ENCODE data around the gene SLC12A8.

DNA sequence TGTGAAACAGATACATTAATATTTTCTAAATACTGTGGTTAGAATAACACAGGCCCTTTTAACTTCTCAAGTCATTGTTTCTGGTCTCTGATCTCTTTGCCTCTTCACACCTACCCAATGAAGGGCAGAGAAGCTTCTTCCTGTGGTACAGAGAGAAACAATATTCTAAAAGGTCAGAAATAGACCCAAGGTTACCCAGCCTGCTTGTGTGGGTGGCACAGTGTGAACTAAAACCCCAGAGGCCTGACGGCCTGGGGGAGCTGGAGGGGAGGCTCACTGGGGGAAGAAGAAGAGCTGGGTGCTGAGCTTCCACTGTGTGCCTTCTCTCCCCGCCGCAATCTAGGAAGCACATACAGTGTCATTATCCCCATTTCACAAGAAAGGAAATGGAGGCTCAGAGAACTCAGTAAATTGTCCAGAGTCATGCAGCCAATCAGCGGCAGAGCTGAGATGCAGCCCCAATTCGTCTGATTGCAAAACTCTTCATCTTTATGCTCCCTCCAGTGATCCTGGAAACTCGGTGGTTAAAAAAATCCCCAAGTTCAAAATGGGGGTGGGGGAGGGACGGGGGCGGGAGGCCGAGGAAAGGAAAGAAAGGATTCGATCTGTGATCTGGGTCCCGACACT lies 92.7 kb downstream of the SLC12A8 start:
- no peak for TF ChIP-seq POLR2AphosphoS5 (IDR thresholded peaks at IDR 0.05)
- TF ChIP-seq EP300 (IDR thresholded peaks at IDR 0.05; ENCODE audit: low read depth) = no peak
- TF ChIP-seq POLR2A (IDR thresholded peaks at IDR 0.05) = no peak
- TF ChIP-seq, protein P1, sequence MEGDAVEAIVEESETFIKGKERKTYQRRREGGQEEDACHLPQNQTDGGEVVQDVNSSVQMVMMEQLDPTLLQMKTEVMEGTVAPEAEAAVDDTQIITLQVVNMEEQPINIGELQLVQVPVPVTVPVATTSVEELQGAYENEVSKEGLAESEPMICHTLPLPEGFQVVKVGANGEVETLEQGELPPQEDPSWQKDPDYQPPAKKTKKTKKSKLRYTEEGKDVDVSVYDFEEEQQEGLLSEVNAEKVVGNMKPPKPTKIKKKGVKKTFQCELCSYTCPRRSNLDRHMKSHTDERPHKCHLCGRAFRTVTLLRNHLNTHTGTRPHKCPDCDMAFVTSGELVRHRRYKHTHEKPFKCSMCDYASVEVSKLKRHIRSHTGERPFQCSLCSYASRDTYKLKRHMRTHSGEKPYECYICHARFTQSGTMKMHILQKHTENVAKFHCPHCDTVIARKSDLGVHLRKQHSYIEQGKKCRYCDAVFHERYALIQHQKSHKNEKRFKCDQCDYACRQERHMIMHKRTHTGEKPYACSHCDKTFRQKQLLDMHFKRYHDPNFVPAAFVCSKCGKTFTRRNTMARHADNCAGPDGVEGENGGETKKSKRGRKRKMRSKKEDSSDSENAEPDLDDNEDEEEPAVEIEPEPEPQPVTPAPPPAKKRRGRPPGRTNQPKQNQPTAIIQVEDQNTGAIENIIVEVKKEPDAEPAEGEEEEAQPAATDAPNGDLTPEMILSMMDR (IDR thresholded peaks at IDR 0.05) = no peak
